ENCODE data around the gene KLHL30.

Gene KLHL30

GRCh38 chr2:238131761-238132462 lies 6.6 kb upstream of the KLHL30 start:
- H3K4me3 ChIP-seq (ENCODE audit: low read depth, low read length) = no peak overlapping the region
- DNase-seq (ENCODE audit: low read depth) = no peak
- TF ChIP-seq CTCF (conservative IDR thresholded peaks at IDR 0.05; ENCODE audit: low read depth, low read length) = no peak

GRCh38 chr2:238132463-238133450 lies 5.7 kb upstream of the KLHL30 start:
- no peak overlapping the region for H3K4me3 ChIP-seq (ENCODE audit: low read depth, low read length)
- DNase-seq (ENCODE audit: low read depth) = no peak
- TF ChIP-seq CTCF (conservative IDR thresholded peaks at IDR 0.05; ENCODE audit: low read depth, low read length) = no peak

DNA sequence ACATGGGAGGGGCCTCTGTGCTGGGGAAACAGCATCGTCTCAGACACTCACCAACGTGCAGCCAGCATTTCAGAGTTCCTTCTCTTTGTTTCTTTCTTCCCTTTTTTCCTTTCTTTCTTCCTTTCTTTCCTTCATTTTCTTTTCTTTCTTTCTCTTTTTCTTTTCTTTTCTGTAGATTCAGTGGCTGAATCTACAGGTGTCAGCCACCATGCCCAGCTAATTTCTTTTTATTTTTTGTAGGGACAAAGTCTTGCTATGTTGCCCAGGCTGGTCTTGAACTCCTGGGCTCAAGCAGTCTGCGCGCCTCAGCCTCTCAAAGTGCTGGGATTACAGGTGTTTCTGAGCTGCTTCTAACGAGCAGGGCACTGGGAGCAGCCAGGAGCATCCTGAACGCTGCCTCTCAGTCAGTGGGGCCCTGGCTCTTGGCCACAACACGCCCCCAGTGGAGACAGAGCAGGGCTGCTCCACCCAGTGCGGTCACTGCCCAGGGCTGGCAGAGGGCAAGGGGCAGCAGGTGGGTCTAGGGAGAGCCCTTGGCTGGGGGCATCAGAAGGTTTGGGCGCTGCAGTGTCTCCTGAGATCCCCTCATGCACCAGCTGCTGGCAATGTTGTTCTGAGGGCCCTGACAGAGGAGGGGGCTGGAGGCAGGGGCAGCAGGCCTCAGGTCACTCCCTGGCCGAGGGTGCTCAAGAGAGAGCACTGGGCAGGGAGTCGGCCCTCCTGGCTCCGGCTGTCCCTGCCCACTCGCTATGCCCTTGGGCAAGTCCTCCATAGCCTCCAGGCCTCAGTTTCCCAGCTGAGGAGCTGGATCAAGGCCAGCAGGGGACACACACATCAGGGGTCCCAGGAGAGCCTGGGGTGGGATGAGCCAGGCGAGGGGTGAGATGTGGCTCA lies 4.7 kb upstream of the KLHL30 start:
- TF ChIP-seq CTCF (conservative IDR thresholded peaks at IDR 0.05; ENCODE audit: low read depth, low read length) = no peak
- no peak overlapping the region for H3K4me3 ChIP-seq (ENCODE audit: low read depth, low read length)
- no peak for DNase-seq (ENCODE audit: low read depth)

GRCh38 chr2:238134393-238134785 lies 4.1 kb upstream of the KLHL30 start:
- TF ChIP-seq CTCF (conservative IDR thresholded peaks at IDR 0.05; ENCODE audit: low read depth, low read length) = no peak
- DNase-seq (ENCODE audit: low read depth) = no peak
- no peak overlapping the region for H3K4me3 ChIP-seq (ENCODE audit: low read depth, low read length)

GRCh38 chr2:238135601-238136150 lies 2.8 kb upstream of the KLHL30 start:
- no peak for DNase-seq (ENCODE audit: low read depth)
- no peak overlapping the region for H3K4me3 ChIP-seq (ENCODE audit: low read depth, low read length)
- TF ChIP-seq CTCF (conservative IDR thresholded peaks at IDR 0.05; ENCODE audit: low read depth, low read length) = no peak

DNA sequence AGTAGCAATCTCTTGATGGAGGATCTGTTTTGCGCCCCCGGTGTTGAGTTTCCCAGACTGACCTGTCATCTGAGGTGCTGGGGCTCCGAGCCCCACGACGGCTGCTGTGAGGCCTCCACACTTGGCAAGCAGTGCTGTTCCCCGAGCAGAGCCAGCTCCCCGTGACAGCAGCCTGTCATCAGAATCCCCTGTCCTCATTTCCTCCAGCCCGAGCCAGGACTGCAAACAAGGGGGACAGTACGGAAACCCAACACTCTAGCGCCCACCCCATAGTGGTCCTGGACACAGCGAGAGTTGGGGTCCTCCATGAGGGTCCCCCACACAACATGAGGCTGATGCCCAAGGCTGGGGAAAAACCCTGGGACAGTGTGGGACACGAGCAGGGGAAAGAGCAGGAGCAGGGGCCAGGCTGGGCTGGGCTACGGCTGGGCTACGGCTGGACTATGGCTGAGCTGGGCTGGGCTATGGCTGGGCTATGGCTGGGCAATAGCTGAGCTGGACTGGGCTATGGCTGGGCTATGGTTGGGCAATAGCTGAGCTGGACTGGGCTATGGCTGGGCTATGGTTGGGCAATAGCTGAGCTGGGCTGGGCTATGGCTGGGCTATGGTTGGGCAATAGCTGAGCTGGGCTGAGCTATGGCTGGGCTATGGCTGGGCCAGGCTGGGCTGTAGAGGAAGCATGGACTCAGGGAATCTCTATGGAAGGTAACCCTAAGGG lies 1.5 kb upstream of the KLHL30 start:
- H3K4me3 ChIP-seq (ENCODE audit: low read depth, low read length) = no peak overlapping the region
- TF ChIP-seq CTCF (conservative IDR thresholded peaks at IDR 0.05; ENCODE audit: low read depth, low read length) = no peak
- peak; percentile 89 for DNase-seq (ENCODE audit: low read depth)

All from choroid plexus epithelial cell (primary cell).